Adipose tissue (tissue), 3 donors: ENCODE data around the gene MARCHF4. TPM values are rescaled to one million over a fixed set of nuclear protein-coding genes. Genes with fewer than 3 reads are reported as not detected.

Experiments used
- H3K27ac ChIP-seq: one replicate; pipeline ENCODE4 v1.5.1; 2013; ENCODE audit warnings: low read depth, low read length
- WGBS, 3 donors: extraction: QIAGEN DNeasy Blood & Tissue Kit; methylation state at CpG; one replicate each; pipeline ENCODE4 v1.1.7; 2013; 5-methylcytosine and 5-hydroxymethylcytosine counted together
- polyA plus RNA-seq, 3 donors: library from polyadenylated mRNA; stranded (reverse); fragments of 200-250 nt; gene quantifications; one replicate each; pipeline ENCODE4 v1.2.3, GENCODE V29; 2013
- donor health status: healthy with polysubstance abuse.
- donor health status: Bipolar disorder and iron deficiency.
- donor health status: healthy.

The MARCHF4 gene
- polyA plus RNA-seq: under 1 TPM in 1 of 3 donors, not detected in 2; 0.25 TPM

- H3K27ac ChIP-seq: no peak within 1 kb of the TSS
- 1 to 2% (median 2%) methylated on average over 53 to 60 of the region's 60 CpGs for WGBS, 3 donors
Observed at GRCh38 chr2:216371721-216372702, at the start of gene MARCHF4. Gene MARCHF4 (minus strand): TSS chr2:216372483. CDS start chr2:216370260, 2,223 bp downstream.

GRCh38 chr2:216420367-216421101, 48.3 kb upstream of the MARCHF4 start:
- 84 to 94% (median 91%) methylated on average over 9 of the region's 9 CpGs for WGBS, 3 donors
- no peak overlapping the region for H3K27ac ChIP-seq

GRCh38 chr2:216418981-216419380, 46.7 kb upstream of the MARCHF4 start:
- 72 to 93% (median 86%) methylated on average over 1 of the region's 1 CpG for WGBS, 3 donors
- no peak overlapping the region for H3K27ac ChIP-seq

GRCh38 chr2:216416571-216417307, 44.5 kb upstream of the MARCHF4 start:
- 82 to 89% (median 86%) methylated on average over 6 of the region's 6 CpGs for WGBS, 3 donors
- H3K27ac ChIP-seq: no peak overlapping the region

- 90 to 94% (median 92%) methylated on average over 3 of the region's 3 CpGs for WGBS, 3 donors
- no peak overlapping the region for H3K27ac ChIP-seq
Observed at GRCh38 chr2:216415541-216415940, 43.3 kb upstream of the MARCHF4 start.

GRCh38 chr2:216414772-216415319, 42.6 kb upstream of the MARCHF4 start:
- WGBS, 3 donors: 93 to 96% (median 95%) methylated on average over 3 of the region's 3 CpGs

GRCh38 chr2:216413882-216414281, 41.6 kb upstream of the MARCHF4 start:
- H3K27ac ChIP-seq: no peak overlapping the region
- 86 to 97% (median 95%) methylated on average over 5 of the region's 5 CpGs for WGBS, 3 donors

More at GRCh38 chr2:216414772-216415319, 42.6 kb upstream of the MARCHF4 start:
- H3K27ac ChIP-seq: no peak overlapping the region

GRCh38 chr2:216412022-216412999, 40.0 kb upstream of the MARCHF4 start, which contains the start of gene SMARCAL1:
Gene SMARCAL1 (plus strand): TSS chr2:216412484. CDS start chr2:216414705, 2,221 bp downstream.
- no peak within 1 kb of the TSS for H3K27ac ChIP-seq
- WGBS, 3 donors: 6% methylated on average over 56 of the region's 56 CpGs

GRCh38 chr2:216410550-216410949, 38.3 kb upstream of the MARCHF4 start:
- H3K27ac ChIP-seq: no peak overlapping the region
- WGBS, 3 donors: 77 to 90% (median 89%) methylated on average over 7 of the region's 7 CpGs

- no peak overlapping the region for H3K27ac ChIP-seq
- WGBS, 3 donors: 63 to 74% (median 73%) methylated on average over 11 of the region's 11 CpGs
Observed at GRCh38 chr2:216408426-216409290, 36.4 kb upstream of the MARCHF4 start.

- 54 to 69% (median 67%) methylated on average over 3 of the region's 3 CpGs for WGBS, 3 donors
- H3K27ac ChIP-seq: no peak overlapping the region
Observed at GRCh38 chr2:216406826-216407225, 34.5 kb upstream of the MARCHF4 start.

GRCh38 chr2:216405588-216405987, 33.3 kb upstream of the MARCHF4 start:
- 69 to 89% (median 82%) methylated on average over 7 of the region's 7 CpGs for WGBS, 3 donors
- H3K27ac ChIP-seq: no peak overlapping the region

- no peak overlapping the region for H3K27ac ChIP-seq
- WGBS, 3 donors: 57 to 65% (median 58%) methylated on average over 4 to 5 of the region's 5 CpGs
Observed at GRCh38 chr2:216404010-216404618, 31.8 kb upstream of the MARCHF4 start.

- WGBS, 3 donors: 72 to 76% (median 72%) methylated on average over 6 of the region's 6 CpGs
- no peak overlapping the region for H3K27ac ChIP-seq
Observed at GRCh38 chr2:216402751-216403150, 30.5 kb upstream of the MARCHF4 start.

- 24 to 67% (median 60%) methylated on average over 1 of the region's 1 CpG for WGBS, 3 donors
- H3K27ac ChIP-seq: no peak overlapping the region
Observed at GRCh38 chr2:216399621-216400020, 27.3 kb upstream of the MARCHF4 start.

- WGBS, 3 donors: 43 to 83% (median 54%) methylated on average over 6 of the region's 6 CpGs
- H3K27ac ChIP-seq: no peak overlapping the region
Observed at GRCh38 chr2:216394881-216395280, 22.6 kb upstream of the MARCHF4 start.
